HEK293 (cell line): Measurements from ENCODE around the gene PAQR7.

ENCODE experiments used
- EGR2 ChIP-seq: fragments of 450-650 bp; formaldehyde crosslinking; IDR thresholded peaks from 2 replicates; pipeline ENCODE4 v1.5.1; 2016; ENCODE audit warnings: low read depth, missing biosample characterization, missing genetic modification characterization
- GLI4 ChIP-seq: fragments of 450-650 bp; formaldehyde crosslinking; IDR thresholded peaks from 2 replicates; pipeline ENCODE4 v1.5.1; 2016; ENCODE audit warnings: missing biosample characterization, missing genetic modification characterization
- GLIS2 ChIP-seq: fragments of 450-650 bp; formaldehyde crosslinking; IDR thresholded peaks from 2 replicates; pipeline ENCODE4 v1.5.1; 2016; ENCODE audit warnings: missing biosample characterization, missing genetic modification characterization
- HOXA7 ChIP-seq: sonication (generic); formaldehyde crosslinking; IDR thresholded peaks from 2 replicates; pipeline ENCODE4 v1.8.1; 2022; ENCODE audit warnings: missing genetic modification reagents, borderline replicate concordance
- IKZF3 ChIP-seq: fragments of 450-650 bp; IDR thresholded peaks from 2 replicates; pipeline ENCODE4 v1.5.0; 2018; ENCODE audit warnings: missing biosample characterization, mild to moderate bottlenecking, missing genetic modification characterization, moderate library complexity
- KLF7 ChIP-seq: fragments of 450-650 bp; formaldehyde crosslinking; IDR thresholded peaks from 2 replicates; pipeline ENCODE4 v1.5.1; 2016; ENCODE audit warnings: missing biosample characterization, missing genetic modification characterization, borderline replicate concordance
- MYNN ChIP-seq: fragments of 450-650 bp; formaldehyde crosslinking; IDR thresholded peaks from 2 replicates; pipeline ENCODE4 v1.5.1; 2016; ENCODE audit warnings: missing biosample characterization, missing genetic modification characterization, borderline replicate concordance
- OVOL3 ChIP-seq: fragments of 450-650 bp; formaldehyde crosslinking; IDR thresholded peaks from 2 replicates; pipeline ENCODE4 v1.5.1; 2016; ENCODE audit warnings: missing biosample characterization, missing genetic modification characterization
- PRDM2 ChIP-seq: fragments of 450-650 bp; formaldehyde crosslinking; IDR thresholded peaks from 2 replicates; pipeline ENCODE4 v1.5.1; 2016; ENCODE audit warnings: missing biosample characterization, missing genetic modification characterization, borderline replicate concordance
- SETDB1 ChIP-seq: IDR thresholded peaks from one replicate; pipeline ENCODE4 v1.6.1; 2017; ENCODE audit warnings: mild to moderate bottlenecking, low read length, moderate library complexity, mixed read lengths; ENCODE audit not compliant: insufficient read length
- TCF7L2 ChIP-seq: IDR thresholded peaks from 2 replicates; pipeline ENCODE4 v1.6.1; 2011; ENCODE audit warnings: low read depth, mild to moderate bottlenecking, inconsistent platforms, low read length, moderate library complexity, borderline replicate concordance
- ZBTB1 ChIP-seq: fragments of 450-650 bp; formaldehyde crosslinking; IDR thresholded peaks from 2 replicates; pipeline ENCODE4 v1.5.1; 2016; ENCODE audit warnings: missing biosample characterization, missing genetic modification characterization
- ZEB2 ChIP-seq: fragments of 450-650 bp; formaldehyde crosslinking; IDR thresholded peaks from 2 replicates; pipeline ENCODE4 v1.5.1; 2016; ENCODE audit warnings: missing biosample characterization, missing genetic modification characterization
- ZFP69B ChIP-seq: fragments of 450-650 bp; formaldehyde crosslinking; IDR thresholded peaks from 2 replicates; pipeline ENCODE4 v1.5.1; 2016; ENCODE audit warnings: missing biosample characterization, missing genetic modification characterization
- ZNF132 ChIP-seq: fragments of 450-650 bp; formaldehyde crosslinking; IDR thresholded peaks from 2 replicates; pipeline ENCODE4 v1.5.1; 2017; ENCODE audit warnings: missing biosample characterization, missing genetic modification characterization, borderline replicate concordance
- ZNF174 ChIP-seq: fragments of 450-650 bp; formaldehyde crosslinking; IDR thresholded peaks from 2 replicates; pipeline ENCODE4 v1.5.0; 2017; ENCODE audit warnings: missing biosample characterization, mild to moderate bottlenecking, missing genetic modification characterization
- ZNF2 ChIP-seq: fragments of 450-650 bp; formaldehyde crosslinking; IDR thresholded peaks from 2 replicates; pipeline ENCODE4 v1.5.1; 2016; ENCODE audit warnings: missing biosample characterization, missing genetic modification characterization
- ZNF211 ChIP-seq: fragments of 450-650 bp; formaldehyde crosslinking; IDR thresholded peaks from 2 replicates; pipeline ENCODE4 v1.5.1; 2016; ENCODE audit warnings: low read depth, missing biosample characterization, missing genetic modification characterization
- ZNF37A ChIP-seq: fragments of 450-650 bp; IDR thresholded peaks from 2 replicates; pipeline ENCODE4 v1.5.1; 2018; ENCODE audit warnings: missing biosample characterization, missing genetic modification characterization
- ZNF433 ChIP-seq: fragments of 450-650 bp; formaldehyde crosslinking; IDR thresholded peaks from 2 replicates; pipeline ENCODE4 v1.5.1; 2016; ENCODE audit warnings: missing biosample characterization, missing genetic modification characterization, low read depth
- ZNF473 ChIP-seq: fragments of 450-650 bp; formaldehyde crosslinking; IDR thresholded peaks from 2 replicates; pipeline ENCODE4 v1.5.1; 2017; ENCODE audit warnings: missing biosample characterization, missing genetic modification characterization
- ZNF549 ChIP-seq: fragments of 450-650 bp; IDR thresholded peaks from 2 replicates; pipeline ENCODE4 v1.5.1; 2018; ENCODE audit warnings: missing biosample characterization, missing genetic modification characterization, mild to moderate bottlenecking, inconsistent platforms, moderate library complexity
- ZNF585B ChIP-seq: fragments of 450-650 bp; formaldehyde crosslinking; IDR thresholded peaks from 2 replicates; pipeline ENCODE4 v1.5.1; 2016; ENCODE audit warnings: missing biosample characterization, missing genetic modification characterization
- ZNF677 ChIP-seq: fragments of 450-650 bp; IDR thresholded peaks from 2 replicates; pipeline ENCODE4 v1.5.0; 2018; ENCODE audit warnings: missing biosample characterization, mild to moderate bottlenecking, missing genetic modification characterization, moderate library complexity
- ZNF768 ChIP-seq: fragments of 450-650 bp; formaldehyde crosslinking; IDR thresholded peaks from 2 replicates; pipeline ENCODE4 v1.5.1; 2018; ENCODE audit warnings: missing biosample characterization, mild to moderate bottlenecking, missing genetic modification characterization
- ZNF776 ChIP-seq: fragments of 450-650 bp; formaldehyde crosslinking; IDR thresholded peaks from 2 replicates; pipeline ENCODE4 v1.5.0; 2017; ENCODE audit warnings: missing biosample characterization, missing genetic modification characterization, borderline replicate concordance
- ZNF777 ChIP-seq: fragments of 450-650 bp; formaldehyde crosslinking; IDR thresholded peaks from 2 replicates; pipeline ENCODE4 v1.5.1; 2017; ENCODE audit warnings: missing biosample characterization, missing genetic modification characterization, borderline replicate concordance
- ZNF792 ChIP-seq: fragments of 450-650 bp; formaldehyde crosslinking; IDR thresholded peaks from 2 replicates; pipeline ENCODE4 v1.5.1; 2016; ENCODE audit warnings: missing biosample characterization, missing genetic modification characterization
- ZXDB ChIP-seq: fragments of 450-650 bp; formaldehyde crosslinking; IDR thresholded peaks from 2 replicates; pipeline ENCODE4 v1.5.1; 2016; ENCODE audit warnings: missing biosample characterization, missing genetic modification characterization
- TF ChIP-seq, protein P1 (sequence below): fragments of 450-650 bp; formaldehyde crosslinking; IDR thresholded peaks from 2 replicates; pipeline ENCODE4 v1.5.1; 2016; ENCODE audit warnings: missing biosample characterization, missing genetic modification characterization
- TF ChIP-seq, protein P2 (sequence below): fragments of 450-650 bp; formaldehyde crosslinking; IDR thresholded peaks from 2 replicates; pipeline ENCODE4 v1.5.1; 2016; ENCODE audit warnings: missing biosample characterization, missing genetic modification characterization

The PAQR7 gene

GRCh38 chr1:25819491-25820246, 55.8 kb downstream of the PAQR7 start, which contains the start of gene MTFR1L (continued):
- TF ChIP-seq ZFP69B, result no peak
- no peak for TF ChIP-seq ZNF174 (tag by site-specific recombination)
- TF ChIP-seq HOXA7, result no peak
- no peak for TF ChIP-seq ZBTB1 (tag by site-specific recombination)
- TF ChIP-seq, protein P1, sequence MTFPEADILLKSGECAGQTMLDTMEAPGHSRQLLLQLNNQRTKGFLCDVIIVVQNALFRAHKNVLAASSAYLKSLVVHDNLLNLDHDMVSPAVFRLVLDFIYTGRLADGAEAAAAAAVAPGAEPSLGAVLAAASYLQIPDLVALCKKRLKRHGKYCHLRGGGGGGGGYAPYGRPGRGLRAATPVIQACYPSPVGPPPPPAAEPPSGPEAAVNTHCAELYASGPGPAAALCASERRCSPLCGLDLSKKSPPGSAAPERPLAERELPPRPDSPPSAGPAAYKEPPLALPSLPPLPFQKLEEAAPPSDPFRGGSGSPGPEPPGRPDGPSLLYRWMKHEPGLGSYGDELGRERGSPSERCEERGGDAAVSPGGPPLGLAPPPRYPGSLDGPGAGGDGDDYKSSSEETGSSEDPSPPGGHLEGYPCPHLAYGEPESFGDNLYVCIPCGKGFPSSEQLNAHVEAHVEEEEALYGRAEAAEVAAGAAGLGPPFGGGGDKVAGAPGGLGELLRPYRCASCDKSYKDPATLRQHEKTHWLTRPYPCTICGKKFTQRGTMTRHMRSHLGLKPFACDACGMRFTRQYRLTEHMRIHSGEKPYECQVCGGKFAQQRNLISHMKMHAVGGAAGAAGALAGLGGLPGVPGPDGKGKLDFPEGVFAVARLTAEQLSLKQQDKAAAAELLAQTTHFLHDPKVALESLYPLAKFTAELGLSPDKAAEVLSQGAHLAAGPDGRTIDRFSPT (tag by site-specific recombination), result no peak
- no peak for TF ChIP-seq SETDB1
- no peak for TF ChIP-seq ZNF776 (tag by site-specific recombination)
- peak; percentile 25; the same call in 1 of the 2 replicates for TF ChIP-seq ZNF2 (tag by site-specific recombination)
- TF ChIP-seq, protein P2, sequence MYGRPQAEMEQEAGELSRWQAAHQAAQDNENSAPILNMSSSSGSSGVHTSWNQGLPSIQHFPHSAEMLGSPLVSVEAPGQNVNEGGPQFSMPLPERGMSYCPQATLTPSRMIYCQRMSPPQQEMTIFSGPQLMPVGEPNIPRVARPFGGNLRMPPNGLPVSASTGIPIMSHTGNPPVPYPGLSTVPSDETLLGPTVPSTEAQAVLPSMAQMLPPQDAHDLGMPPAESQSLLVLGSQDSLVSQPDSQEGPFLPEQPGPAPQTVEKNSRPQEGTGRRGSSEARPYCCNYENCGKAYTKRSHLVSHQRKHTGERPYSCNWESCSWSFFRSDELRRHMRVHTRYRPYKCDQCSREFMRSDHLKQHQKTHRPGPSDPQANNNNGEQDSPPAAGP (tag by site-specific recombination), result peak; percentile 63
- no peak for TF ChIP-seq ZNF433
- no peak for TF ChIP-seq OVOL3 (tag by site-specific recombination)
- TF ChIP-seq PRDM2 (tag by site-specific recombination), result no peak
- TF ChIP-seq ZNF37A, result peak; percentile 85
- TF ChIP-seq ZEB2 (tag by site-specific recombination), result peak; percentile 78
- peak; percentile 85 for TF ChIP-seq GLIS2 (tag by site-specific recombination)
- TF ChIP-seq IKZF3, result no peak
- no peak for TF ChIP-seq ZNF677 (tag by site-specific recombination)
- TF ChIP-seq KLF7, result no peak
- TF ChIP-seq ZXDB (tag by site-specific recombination), result peak; percentile 66
- TF ChIP-seq ZNF549 (tag by site-specific recombination), result no peak
- TF ChIP-seq ZNF768 (tag by site-specific recombination), result no peak
- no peak for TF ChIP-seq GLI4 (tag by site-specific recombination)
- TF ChIP-seq ZNF211, result no peak
- TF ChIP-seq ZNF473 (tag by site-specific recombination), result no peak
- TF ChIP-seq TCF7L2, result no peak
- TF ChIP-seq ZNF777 (tag by site-specific recombination), result no peak
- TF ChIP-seq MYNN, result no peak
- no peak for TF ChIP-seq ZNF585B (tag by site-specific recombination)
- TF ChIP-seq ZNF132 (tag by site-specific recombination), result no peak
- no peak for TF ChIP-seq ZNF792 (tag by site-specific recombination)
- TF ChIP-seq EGR2 (tag by site-specific recombination), result peak; percentile 83
